Stomach (tissue), 9 donors: Measurements from ENCODE around the gene CRYBG1. TPM values are rescaled to one million over a fixed set of nuclear protein-coding genes. Genes with fewer than 3 reads are reported as not detected.

Source experiments
- DNase-seq, 2 donors: peaks; one replicate each; pipeline versions ENCODE4 v3.0.0 to v3.0.0-alpha.2; 2013 to 2019
- H3K27ac ChIP-seq, 5 donors: fragments of 200-600 bp in 4 of 5; sonication (generic) in 4 of 5; one replicate each; pipeline ENCODE4 v1.5.1; 2013 to 2019; ENCODE audit warnings: mild to moderate bottlenecking in 1 of 5, moderate library complexity in 1 of 5
- H3K27me3 ChIP-seq, 3 donors: fragments of 200-600 bp; sonication (generic); one replicate each; pipeline ENCODE4 v1.5.1; 2017 to 2019; ENCODE audit warnings: mixed run types in 1 of 3
- H3K36me3 ChIP-seq, 4 donors: fragments of 200-600 bp; sonication (generic); 1 replicate in 3 of 4; 2 replicates in 1 of 4; pipeline ENCODE4 v1.5.1; 2016 to 2019
- H3K4me1 ChIP-seq, 4 donors: fragments of 200-600 bp; sonication (generic); one replicate each; pipeline ENCODE4 v1.5.1; 2016 to 2019
- H3K4me3 ChIP-seq, 4 donors: fragments of 200-600 bp; sonication (generic) in 3 of 4; one replicate each; pipeline ENCODE4 v1.5.1; 2016 to 2019; ENCODE audit warnings: mild to moderate bottlenecking in 1 of 4
- H3K9me3 ChIP-seq, 4 donors: fragments of 200-600 bp; sonication (generic); one replicate each; pipeline ENCODE4 v1.5.1; 2016 to 2019
- EP300 ChIP-seq: sonication (generic); formaldehyde crosslinking; IDR thresholded peaks from one replicate; pipeline ENCODE4 v1.6.1; 2017; ENCODE audit warnings: antibody characterized with exemption
- POLR2A ChIP-seq, 4 donors: fragments of 450-650 bp; IDR thresholded peaks; one replicate each; pipeline ENCODE4 v1.6.1; 2016; ENCODE audit warnings: antibody characterized with exemption in 4 of 4, control low read depth in 2 of 4, mild to moderate bottlenecking in 1 of 4, moderate library complexity in 1 of 4
- POLR2AphosphoS5 ChIP-seq, 3 donors: sonication (generic); formaldehyde crosslinking; IDR thresholded peaks; one replicate each; pipeline ENCODE4 v1.6.1; 2016; ENCODE audit warnings: antibody characterized with exemption in 3 of 3
- WGBS, 5 donors: extraction: QIAGEN DNeasy Blood & Tissue Kit in 3 of 5; methylation state at CpG; one replicate each; pipeline versions ENCODE4 v1.1.5 to v1.1.7; 2013 to 2018; 5-methylcytosine and 5-hydroxymethylcytosine counted together
- intact Hi-C: fragments of 100-400 bp; cut with DNase I; formaldehyde crosslinking; loops from one replicate; pipeline ENCODE4 v1.15.1; 2023; ENCODE audit warnings: low total_unique reads
- polyA plus RNA-seq, 3 donors: library from polyadenylated mRNA; stranded (reverse); fragments of 200-250 nt; gene quantifications; one replicate each; pipeline ENCODE4 v1.2.3, GENCODE V29; 2013
- total RNA-seq, 5 donors: library from RNA; depleted of rRNA; stranded (reverse); fragments of >200 nt; gene quantifications; one replicate each; pipeline versions ENCODE4 v1.1.0 to v1.2.3, GENCODE V29; 2014 to 2016
- TF ChIP-seq, protein P1 (sequence below), 7 experiments: fragments of 450-650 bp in 4 of 7; fragments of 200-600 bp in 3 of 7; sonication (generic) in 3 of 7; IDR thresholded peaks; one replicate each; pipeline ENCODE4 v1.5.1; 2016 to 2019; ENCODE audit warnings: antibody characterized with exemption in 7 of 7, control low read depth in 2 of 7, mild to moderate bottlenecking in 1 of 7
- donor health status: healthy with polysubstance abuse.
- donor health status: Bipolar disorder and iron deficiency.
- donor health status: healthy.

The CRYBG1 gene
- total and polyA plus RNA-seq, 8 donors, result 0.45 to 47.2 (median 9.9) TPM

GRCh38 chr6:106599440-106599839, 238.9 kb downstream of the CRYBG1 start:
- intact Hi-C loops, result no loop called here
- DNase-seq, result no peak
- Histone ChIP-seq H3K4me3 (no peak overlapping the region), H3K36me3 (peaks cover 0 to 12% (median 4%) of the 10 kb centered on the region in 4 donors), H3K4me1 (no peaks in the 10 kb centered on the region), H3K27me3 (no peaks in the 10 kb centered on the region), H3K9me3 (no peaks in the 10 kb centered on the region), H3K27ac (no peak overlapping the region)
- no peak for TF ChIP-seq POLR2A (IDR thresholded peaks at IDR 0.05)
- TF ChIP-seq POLR2AphosphoS5 (IDR thresholded peaks at IDR 0.05), result no peak
- TF ChIP-seq, protein P1, sequence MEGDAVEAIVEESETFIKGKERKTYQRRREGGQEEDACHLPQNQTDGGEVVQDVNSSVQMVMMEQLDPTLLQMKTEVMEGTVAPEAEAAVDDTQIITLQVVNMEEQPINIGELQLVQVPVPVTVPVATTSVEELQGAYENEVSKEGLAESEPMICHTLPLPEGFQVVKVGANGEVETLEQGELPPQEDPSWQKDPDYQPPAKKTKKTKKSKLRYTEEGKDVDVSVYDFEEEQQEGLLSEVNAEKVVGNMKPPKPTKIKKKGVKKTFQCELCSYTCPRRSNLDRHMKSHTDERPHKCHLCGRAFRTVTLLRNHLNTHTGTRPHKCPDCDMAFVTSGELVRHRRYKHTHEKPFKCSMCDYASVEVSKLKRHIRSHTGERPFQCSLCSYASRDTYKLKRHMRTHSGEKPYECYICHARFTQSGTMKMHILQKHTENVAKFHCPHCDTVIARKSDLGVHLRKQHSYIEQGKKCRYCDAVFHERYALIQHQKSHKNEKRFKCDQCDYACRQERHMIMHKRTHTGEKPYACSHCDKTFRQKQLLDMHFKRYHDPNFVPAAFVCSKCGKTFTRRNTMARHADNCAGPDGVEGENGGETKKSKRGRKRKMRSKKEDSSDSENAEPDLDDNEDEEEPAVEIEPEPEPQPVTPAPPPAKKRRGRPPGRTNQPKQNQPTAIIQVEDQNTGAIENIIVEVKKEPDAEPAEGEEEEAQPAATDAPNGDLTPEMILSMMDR (IDR thresholded peaks at IDR 0.05), result no peak
- TF ChIP-seq EP300, result no peak
- 48 to 86% (median 50%) methylated on average over 2 of the region's 2 CpGs for WGBS, 5 donors

GRCh38 chr6:106600329-106600728, 239.8 kb downstream of the CRYBG1 start:
- Histone ChIP-seq H3K36me3 (peaks cover 0 to 12% (median 4%) of the 10 kb centered on the region in 4 donors), H3K27ac (no peak overlapping the region), H3K4me3 (no peak overlapping the region), H3K4me1 (no peaks in the 10 kb centered on the region), H3K9me3 (no peaks in the 10 kb centered on the region), H3K27me3 (no peaks in the 10 kb centered on the region)
- no peak for DNase-seq
- intact Hi-C loops, result loop anchor here (10.0 kb wide), 1 partner anchor 384 kb away; no protein-coding TSS in a partner anchor
- WGBS, 5 donors, result 94 to 98% (median 96%) methylated on average over 2 of the region's 2 CpGs
- TF ChIP-seq EP300 (no peak), POLR2A (IDR thresholded peaks at IDR 0.05) (no peak), POLR2AphosphoS5 (IDR thresholded peaks at IDR 0.05) (no peak)
- TF ChIP-seq, protein P1 (IDR thresholded peaks at IDR 0.05), result no peak

- intact Hi-C loops, result loop anchor here (10.0 kb wide), 1 partner anchor 377 kb away; no protein-coding TSS in a partner anchor
- 0 to 13% (median 8%) methylated on average over 2 of the region's 2 CpGs for WGBS, 5 donors
- no peaks in the 10 kb centered on the region for H3K4me1 ChIP-seq
Measured at GRCh38 chr6:106608080-106608668, 247.7 kb downstream of the CRYBG1 start.

GRCh38 chr6:106609699-106610098, 249.2 kb downstream of the CRYBG1 start:
- H3K4me1 ChIP-seq, result no peaks in the 10 kb centered on the region
- WGBS, 5 donors, result 70 to 76% (median 73%) methylated on average over 6 of the region's 6 CpGs
- TF ChIP-seq, protein P1 (IDR thresholded peaks at IDR 0.05), result peak in 2 of 7 experiments; percentile 11 to 14
- TF ChIP-seq POLR2AphosphoS5 (IDR thresholded peaks at IDR 0.05), result no peak
- H3K9me3 ChIP-seq, result no peaks in the 10 kb centered on the region
- H3K27me3 ChIP-seq, result no peaks in the 10 kb centered on the region
- H3K27ac ChIP-seq, result no peak overlapping the region
- peak in 1 of 2 donors; percentile 76 for DNase-seq
- H3K4me3 ChIP-seq, result no peak overlapping the region
- intact Hi-C loops, result loop anchor here (10.0 kb wide), 1 partner anchor 375 kb away; no protein-coding TSS in a partner anchor
- H3K36me3 ChIP-seq, result peaks cover 0 to 16% (median 4%) of the 10 kb centered on the region in 4 donors

More at GRCh38 chr6:106608080-106608668, 247.7 kb downstream of the CRYBG1 start:
- Histone ChIP-seq H3K4me3 (no peak overlapping the region), H3K27me3 (no peaks in the 10 kb centered on the region), H3K36me3 (peaks cover 0 to 9% (median 4%) of the 10 kb centered on the region in 4 donors), H3K27ac (no peak overlapping the region), H3K9me3 (no peaks in the 10 kb centered on the region)
- DNase-seq, result peak in 1 of 2 donors; percentile 81
- TF ChIP-seq POLR2A (IDR thresholded peaks at IDR 0.05) (no peak), EP300 (no peak), POLR2AphosphoS5 (IDR thresholded peaks at IDR 0.05) (peak in 2 of 3 donors; percentile 10 to 54)
- TF ChIP-seq, protein P1 (IDR thresholded peaks at IDR 0.05), result peak in 5 of 7 experiments; percentile 45 to 91 (median 54)
